Heart left ventricle (tissue), 16 donors: ENCODE measurements around the gene IPP. TPM values are rescaled to one million over a fixed set of nuclear protein-coding genes. Genes with fewer than 3 reads are reported as not detected.
A peak's percentile ranks its signal among the peaks of the same experiment; 100 is the strongest.
"Not testable (repeated sequence)": the region's sequence is repeated elsewhere in the genome, so short reads cannot be mapped to it uniquely, and the experiment has no call there.

Source experiments
- ATAC-seq, 4 donors: fragments of 200-7000 bp; cut with Tn5 transposase; one replicate each; pipeline ENCODE4 v1.9.1; 2020 to 2022; ENCODE audit warnings: moderate library complexity in 4 of 4, mild to moderate bottlenecking in 3 of 4, moderate number of reproducible peaks in 1 of 4
- DNase-seq, 5 donors: peaks; one replicate each; pipeline ENCODE4 v3.0.0-alpha.2; 2020
- H3K27ac ChIP-seq, 12 donors: fragments of 200-600 bp; sonication (generic) in 4 of 12; one replicate each; pipeline versions ENCODE4 v1.5.0 to v1.8.0; 2016 to 2022; ENCODE audit warnings: mild to moderate bottlenecking in 2 of 12
- H3K27me3 ChIP-seq, 9 donors: fragments of 200-600 bp; sonication (generic) in 2 of 9; one replicate each; pipeline versions ENCODE4 v1.5.1 to v1.8.0; 2016 to 2022; ENCODE audit warnings: mild to moderate bottlenecking in 3 of 9
- H3K36me3 ChIP-seq, 9 donors: fragments of 200-600 bp; sonication (generic) in 2 of 9; one replicate each; pipeline versions ENCODE4 v1.5.0 to v1.8.0; 2018 to 2022; ENCODE audit warnings: mild to moderate bottlenecking in 2 of 9
- H3K4me1 ChIP-seq, 12 donors: fragments of 200-600 bp; sonication (generic) in 4 of 12; one replicate each; pipeline versions ENCODE4 v1.5.0 to v1.8.0; 2016 to 2022; ENCODE audit warnings: mild to moderate bottlenecking in 3 of 12
- H3K4me3 ChIP-seq, 12 donors: fragments of 200-600 bp; sonication (generic) in 4 of 12; one replicate each; pipeline versions ENCODE4 v1.5.0 to v1.8.0; 2017 to 2022; ENCODE audit warnings: mild to moderate bottlenecking in 9 of 12, moderate library complexity in 4 of 12
- H3K9me3 ChIP-seq, 12 donors: fragments of 200-600 bp; sonication (generic) in 4 of 12; one replicate each; pipeline versions ENCODE4 v1.5.0 to v1.8.0; 2016 to 2022; ENCODE audit warnings: mild to moderate bottlenecking in 1 of 12
- POLR2A ChIP-seq, 2 donors: fragments of 450-650 bp; IDR thresholded peaks; one replicate each; pipeline ENCODE4 v1.6.1; 2017; ENCODE audit warnings: antibody characterized with exemption in 2 of 2, mild to moderate bottlenecking in 2 of 2, moderate library complexity in 2 of 2
- WGBS, 4 donors: extraction: QIAGEN DNeasy Blood & Tissue Kit in 2 of 4; methylation state at CpG; one replicate each; pipeline versions ENCODE4 v1.1.5 to v1.1.7; 2013 to 2018; 5-methylcytosine and 5-hydroxymethylcytosine counted together
- intact Hi-C, 10 donors: fragments of 100-400 bp; cut with DNase I; formaldehyde crosslinking; loops; one replicate each; pipeline versions ENCODE4 v1.11.1 to v1.14.2; 2022
- polyA plus RNA-seq, 2 donors: library from polyadenylated mRNA; stranded (reverse); fragments of 200-250 nt; gene quantifications; one replicate each; pipeline ENCODE4 v1.2.3, GENCODE V29; 2013
- total RNA-seq, 9 donors: library from RNA; depleted of rRNA in 2 of 9; stranded (reverse); fragments of >200 nt in 2 of 9; fragmentation: NEBNext Ultra II Directional in 3 of 9; extraction: Animal tissue kit (Norgen Biotek cat#: 25700) in 3 of 9; gene quantifications; one replicate each; pipeline versions ENCODE4 v1.1.0 to v1.2.4, GENCODE V29; 2016 to 2023
- TF ChIP-seq, protein P1 (sequence below), 12 donors: fragments of 200-600 bp; sonication (generic) in 4 of 12; IDR thresholded peaks; one replicate each; pipeline versions ENCODE4 v1.5.0 to v1.8.0; 2018 to 2022; ENCODE audit warnings: antibody characterized with exemption in 12 of 12, mild to moderate bottlenecking in 5 of 12
- donor health status: ischemic (EF 13 %, LVEDD 7.1; RV severe dilation, severe dysfunction).
- donor health status: healthy with polysubstance abuse.
- donor health status: DM: no; HTN: yes; CAD: no.
- donor health status: DM: no; HTN: no; CAD: no.
- donor health status: ischemic (EF 25% LVEDD 6.9; RV normal size, moderate dysfunction).
- donor health status: ischemic (EF 25% LVEDD 5.7; RV mildly dilated, moderate dysfunction).
- donor health status: healthy.
- donor health status: DM: yes; HTN: yes; CAD: no.
- donor health status: ischemic (EF 35%, LVEDD 5.7; RV mildly dilated, moderate dysfunction).
- donor health status: nonischemic (EF 11% LVEDD 7.7; RV severe dilation, severe dysfunction).
- donor health status: DM: yes; HTN: yes; CAD: no.
- donor health status: PGD.
- donor health status: ischemic (EF 29% LVEDD 5.4; RV normal size, mild dysfunction).
- donor health status: nonischemic (EF 23%, LVEDD 6.1; RV moderate dilation, normal function).

IPP gene
- total and polyA plus RNA-seq, 11 donors: 3.6 to 24.7 (median 9.9) TPM

GRCh38 chr1:45730075-45730779 is 20.2 kb downstream of the IPP start:
- Histone ChIP-seq H3K9me3 (no peaks in the 10 kb centered on the region), H3K4me3 (no peak overlapping the region), H3K27me3 (no peaks in the 10 kb centered on the region), H3K4me1 (peaks cover 0 to 7% (median 0%) of the 10 kb centered on the region in 12 donors), H3K36me3 (peaks cover 0 to 38% (median 19%) of the 10 kb centered on the region in 9 donors), H3K27ac (no peak overlapping the region)
- intact Hi-C loops: no loop called here
- TF ChIP-seq, protein P1, sequence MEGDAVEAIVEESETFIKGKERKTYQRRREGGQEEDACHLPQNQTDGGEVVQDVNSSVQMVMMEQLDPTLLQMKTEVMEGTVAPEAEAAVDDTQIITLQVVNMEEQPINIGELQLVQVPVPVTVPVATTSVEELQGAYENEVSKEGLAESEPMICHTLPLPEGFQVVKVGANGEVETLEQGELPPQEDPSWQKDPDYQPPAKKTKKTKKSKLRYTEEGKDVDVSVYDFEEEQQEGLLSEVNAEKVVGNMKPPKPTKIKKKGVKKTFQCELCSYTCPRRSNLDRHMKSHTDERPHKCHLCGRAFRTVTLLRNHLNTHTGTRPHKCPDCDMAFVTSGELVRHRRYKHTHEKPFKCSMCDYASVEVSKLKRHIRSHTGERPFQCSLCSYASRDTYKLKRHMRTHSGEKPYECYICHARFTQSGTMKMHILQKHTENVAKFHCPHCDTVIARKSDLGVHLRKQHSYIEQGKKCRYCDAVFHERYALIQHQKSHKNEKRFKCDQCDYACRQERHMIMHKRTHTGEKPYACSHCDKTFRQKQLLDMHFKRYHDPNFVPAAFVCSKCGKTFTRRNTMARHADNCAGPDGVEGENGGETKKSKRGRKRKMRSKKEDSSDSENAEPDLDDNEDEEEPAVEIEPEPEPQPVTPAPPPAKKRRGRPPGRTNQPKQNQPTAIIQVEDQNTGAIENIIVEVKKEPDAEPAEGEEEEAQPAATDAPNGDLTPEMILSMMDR (IDR thresholded peaks at IDR 0.05): no peak
- TF ChIP-seq POLR2A (IDR thresholded peaks at IDR 0.05): no peak
- no peak for DNase-seq
- WGBS, 4 donors: 82 to 85% (median 83%) methylated on average over 3 of the region's 3 CpGs
- ATAC-seq: no peak

DNA sequence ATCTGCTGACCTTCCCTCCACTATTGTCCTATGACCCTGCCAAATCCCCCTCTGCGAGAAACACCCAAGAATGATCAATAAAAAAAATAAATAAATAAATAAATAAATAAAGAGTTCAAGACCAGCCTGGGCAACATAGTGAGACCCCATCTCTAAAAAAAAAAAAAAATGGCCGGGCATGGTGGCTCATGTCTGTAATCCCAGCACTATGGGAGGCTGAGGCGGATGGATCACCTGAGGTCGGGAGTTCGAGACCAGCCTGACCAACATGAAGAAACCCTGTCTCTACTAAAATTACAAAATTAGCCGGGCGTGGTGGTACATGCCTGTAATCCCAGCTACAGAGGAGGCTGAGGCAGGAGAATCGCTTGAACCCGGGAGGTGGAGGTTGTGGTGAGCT is 24.4 kb downstream of the IPP start:
- intact Hi-C loops, H3K27ac ChIP-seq, H3K4me3 ChIP-seq, H3K27me3 ChIP-seq, ATAC-seq, DNase-seq, H3K9me3 ChIP-seq: not testable (repeated sequence)
- WGBS, 4 donors: 96 to 98% (median 97%) methylated on average over 9 of the region's 9 CpGs
- Histone ChIP-seq H3K36me3 (peaks cover 0 to 46% (median 19%) of the 10 kb centered on the region in 9 donors), H3K4me1 (peaks cover 0 to 12% (median 0%) of the 10 kb centered on the region in 12 donors)

- no peak overlapping the region for H3K27ac ChIP-seq
- ATAC-seq: peak in 1 of 4 donors; percentile 49
Measured at GRCh38 chr1:45723248-45723930, 27.1 kb downstream of the IPP start.

GRCh38 chr1:45722809-45723208 is 27.6 kb downstream of the IPP start:
- intact Hi-C loops: no loop called here
- TF ChIP-seq, protein P1 (IDR thresholded peaks at IDR 0.05): no peak
- TF ChIP-seq POLR2A (IDR thresholded peaks at IDR 0.05): no peak
- Histone ChIP-seq H3K27ac (no peak overlapping the region), H3K4me1 (peaks cover 0 to 12% (median 0%) of the 10 kb centered on the region in 12 donors), H3K36me3 (peaks cover 0 to 39% (median 15%) of the 10 kb centered on the region in 9 donors), H3K9me3 (no peaks in the 10 kb centered on the region), H3K4me3 (no peak overlapping the region), H3K27me3 (no peaks in the 10 kb centered on the region)
- DNase-seq: no peak
- 84 to 92% (median 87%) methylated on average over 3 of the region's 3 CpGs for WGBS, 4 donors
- peak in 3 of 4 donors; percentile 55 to 76 (median 57) for ATAC-seq

More at GRCh38 chr1:45723248-45723930, 27.1 kb downstream of the IPP start:
- Histone ChIP-seq H3K27me3 (no peaks in the 10 kb centered on the region), H3K9me3 (no peaks in the 10 kb centered on the region), H3K36me3 (peaks cover 0 to 37% (median 14%) of the 10 kb centered on the region in 9 donors), H3K4me3 (no peak overlapping the region), H3K4me1 (peaks cover 0 to 12% (median 0%) of the 10 kb centered on the region in 12 donors)
- TF ChIP-seq POLR2A (IDR thresholded peaks at IDR 0.05): no peak
- TF ChIP-seq, protein P1 (IDR thresholded peaks at IDR 0.05): no peak
- DNase-seq: no peak
- intact Hi-C loops: no loop called here
